Astrocyte (in vitro differentiated cells and primary cell): ENCODE data around the gene OTOGL. TPM values are rescaled to one million over a fixed set of nuclear protein-coding genes. Genes with fewer than 3 reads are reported as not detected.

Source experiments
- DNase-seq: peaks from one replicate; pipeline ENCODE4 v3.0.0-alpha.2; 2010; ENCODE audit warnings: low read depth
- FAIRE-seq: peaks from 2 replicates; lab custom pipeline; 2011; peaks lifted over from hg19 to GRCh38; lab: Jason Lieb, UNC
- H2AFZ ChIP-seq: 2 replicates; pipeline ENCODE4 v1.6.0; 2012; ENCODE audit warnings: low read depth, low read length, inconsistent platforms
- H3K27ac ChIP-seq: 2 replicates; pipeline ENCODE4 v1.5.1; 2011; ENCODE audit warnings: low read depth, low read length, inconsistent platforms
- H3K27me3 ChIP-seq: 2 replicates; pipeline ENCODE4 v1.6.0; 2011; ENCODE audit warnings: low read length, inconsistent platforms; ENCODE audit not compliant: insufficient read depth
- H3K36me3 ChIP-seq: 2 replicates; pipeline ENCODE4 v1.5.1; 2011; ENCODE audit warnings: low read length, inconsistent platforms; ENCODE audit not compliant: insufficient read depth
- H3K4me1 ChIP-seq: 2 replicates; pipeline ENCODE4 v1.5.1; 2011; ENCODE audit warnings: low read length, inconsistent platforms; ENCODE audit not compliant: insufficient read depth
- H3K4me2 ChIP-seq: 2 replicates; pipeline ENCODE4 v1.6.0; 2012; ENCODE audit warnings: low read length, inconsistent platforms
- H3K4me3 ChIP-seq: 2 replicates; pipeline ENCODE4 v1.5.1; 2011; ENCODE audit warnings: low read depth, mild to moderate bottlenecking, low read length, inconsistent platforms; ENCODE audit not compliant: insufficient read depth
- H3K79me2 ChIP-seq: 2 replicates; pipeline ENCODE4 v1.6.0; 2012; ENCODE audit warnings: mild to moderate bottlenecking, low read length, inconsistent platforms; ENCODE audit not compliant: insufficient read depth
- H3K9ac ChIP-seq: 2 replicates; pipeline ENCODE4 v1.6.0; 2012; ENCODE audit warnings: mild to moderate bottlenecking, low read length, inconsistent platforms
- H3K9me3 ChIP-seq: 2 replicates; pipeline ENCODE4 v1.5.1; 2012; ENCODE audit warnings: low read depth, mild to moderate bottlenecking, low read length, inconsistent platforms; ENCODE audit not compliant: insufficient read depth
- H4K20me1 ChIP-seq: 2 replicates; pipeline ENCODE4 v1.6.0; 2012; ENCODE audit warnings: low read length, inconsistent platforms; ENCODE audit not compliant: insufficient read depth
- H3K27ac Mint-ChIP-seq: one replicate; pipeline ENCODE4 v1.8.0; 2021; ENCODE audit warnings: mild to moderate bottlenecking, mixed read lengths; ENCODE audit not compliant: unreplicated experiment
- H3K27me3 Mint-ChIP-seq: one replicate; pipeline ENCODE4 v1.8.0; 2021; ENCODE audit warnings: low read depth, mixed read lengths; ENCODE audit not compliant: unreplicated experiment
- H3K36me3 Mint-ChIP-seq: one replicate; pipeline ENCODE4 v1.8.0; 2021; ENCODE audit warnings: low read depth, mixed read lengths; ENCODE audit not compliant: unreplicated experiment
- H3K4me1 Mint-ChIP-seq: one replicate; pipeline ENCODE4 v1.8.0; 2021; ENCODE audit warnings: low read depth, mixed read lengths; ENCODE audit not compliant: unreplicated experiment
- H3K4me3 Mint-ChIP-seq: one replicate; pipeline ENCODE4 v1.8.0; 2021; ENCODE audit warnings: mild to moderate bottlenecking, moderate library complexity, mixed read lengths; ENCODE audit not compliant: unreplicated experiment
- H3K9me3 Mint-ChIP-seq: one replicate; pipeline ENCODE4 v1.8.0; 2021; ENCODE audit warnings: mild to moderate bottlenecking, mixed read lengths; ENCODE audit not compliant: unreplicated experiment
- CTCF ChIP-seq: IDR thresholded peaks from 2 replicates; pipeline ENCODE4 v1.5.1; 2011; ENCODE audit warnings: low read depth, mild to moderate bottlenecking, inconsistent platforms, low read length, moderate library complexity; ENCODE audit not compliant: insufficient read depth
- EZH2 ChIP-seq: IDR thresholded peaks from 2 replicates; pipeline ENCODE4 v1.6.1; 2012; ENCODE audit warnings: mild to moderate bottlenecking, low read length, inconsistent platforms; ENCODE audit not compliant: insufficient read depth
- total RNA-seq: library from RNA; stranded (reverse); gene quantifications from 2 replicates; pipeline ENCODE4 v1.2.1, GENCODE V29; 2021

Gene OTOGL
- total RNA-seq, 1 donor from 2014 or later: 0.16 TPM

- Histone ChIP-seq H3K4me3 (no peak overlapping the region), H3K4me2 (no peak overlapping the region), H3K27me3 (no peaks in the 10 kb centered on the region), H3K79me2 (no peaks in the 10 kb centered on the region), H3K36me3 (no peaks in the 10 kb centered on the region), H2AFZ (no peak overlapping the region), H3K9me3 (no peaks in the 10 kb centered on the region), H3K9ac (no peak overlapping the region), H3K4me1 (no peaks in the 10 kb centered on the region), H4K20me1 (no peaks in the 10 kb centered on the region), H3K27ac (no peak overlapping the region)
- Mint-ChIP-seq H3K4me3 (no peak overlapping the region), H3K36me3 (no peaks in the 10 kb centered on the region), H3K27ac (no peak overlapping the region), H3K4me1 (peaks cover 3% of the 10 kb centered on the region), H3K27me3 (no peaks in the 10 kb centered on the region), H3K9me3 (no peaks in the 10 kb centered on the region)
- no peak for DNase-seq
- FAIRE-seq: peak; percentile 43
- TF ChIP-seq EZH2 (no peak), CTCF (no peak)
Observed at GRCh38 chr12:80262346-80262745, 163.0 kb downstream of the OTOGL start.

- H3K4me1 Mint-ChIP-seq: peaks cover 3% of the 10 kb centered on the region
- Histone ChIP-seq H3K79me2 (no peaks in the 10 kb centered on the region), H3K4me1 (no peaks in the 10 kb centered on the region), H3K36me3 (no peaks in the 10 kb centered on the region), H2AFZ (no peak overlapping the region), H3K27me3 (no peaks in the 10 kb centered on the region), H3K27ac (no peak overlapping the region), H3K9me3 (no peaks in the 10 kb centered on the region), H3K4me2 (no peak overlapping the region), H3K9ac (no peak overlapping the region), H3K4me3 (no peak overlapping the region), H4K20me1 (no peaks in the 10 kb centered on the region)
- H3K9me3 Mint-ChIP-seq: no peaks in the 10 kb centered on the region
- H3K36me3 Mint-ChIP-seq: no peaks in the 10 kb centered on the region
- no peaks in the 10 kb centered on the region for H3K27me3 Mint-ChIP-seq
- FAIRE-seq (no peak), DNase-seq (no peak)
- H3K27ac Mint-ChIP-seq: no peak overlapping the region
- TF ChIP-seq EZH2 (no peak), CTCF (no peak)
- no peak overlapping the region for H3K4me3 Mint-ChIP-seq
Observed at GRCh38 chr12:80262771-80263170, 163.4 kb downstream of the OTOGL start.

DNA sequence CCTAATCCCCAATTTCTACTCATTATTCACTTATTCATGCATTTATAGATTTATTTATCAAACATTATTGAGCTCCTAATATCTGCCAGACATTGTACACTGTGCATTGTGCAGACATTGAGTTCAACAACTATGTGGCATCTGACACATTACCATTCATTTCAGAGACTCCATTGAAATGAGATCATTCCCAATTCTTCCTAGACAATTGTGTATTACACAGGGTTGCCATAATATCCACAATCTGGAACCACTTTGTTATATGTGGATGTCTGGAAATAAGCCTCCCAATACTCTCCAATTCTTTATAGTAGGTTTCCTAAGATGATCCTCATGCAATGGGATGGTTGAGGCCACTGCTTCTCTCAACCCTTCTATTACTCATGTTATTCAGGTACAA lies 165.0 kb downstream of the OTOGL start:
- Histone ChIP-seq H3K4me3 (no peak overlapping the region), H4K20me1 (no peaks in the 10 kb centered on the region), H3K27ac (no peak overlapping the region), H3K79me2 (no peaks in the 10 kb centered on the region), H2AFZ (no peak overlapping the region), H3K27me3 (no peaks in the 10 kb centered on the region), H3K4me1 (peaks cover 11% of the 10 kb centered on the region), H3K9ac (no peak overlapping the region), H3K9me3 (no peaks in the 10 kb centered on the region), H3K36me3 (no peaks in the 10 kb centered on the region), H3K4me2 (no peak overlapping the region)
- no peaks in the 10 kb centered on the region for H3K9me3 Mint-ChIP-seq
- H3K36me3 Mint-ChIP-seq: no peaks in the 10 kb centered on the region
- TF ChIP-seq CTCF (no peak), EZH2 (no peak)
- peaks cover 12% of the 10 kb centered on the region for H3K4me1 Mint-ChIP-seq
- DNase-seq: peak; percentile 41
- no peak overlapping the region for H3K4me3 Mint-ChIP-seq
- no peak for FAIRE-seq
- H3K27me3 Mint-ChIP-seq: no peaks in the 10 kb centered on the region
- no peak overlapping the region for H3K27ac Mint-ChIP-seq
